GM12873 (cell line): ENCODE results near the gene MRTFA.

Experiments used
- TF ChIP-seq, protein P1 (sequence below): IDR thresholded peaks from 2 replicates; pipeline ENCODE4 v1.5.1; 2012; ENCODE audit warnings: low read depth, mild to moderate bottlenecking, moderate library complexity, low read length, control low read depth; ENCODE audit not compliant: insufficient read depth; ENCODE audit errors: missing control alignments

Gene MRTFA

GRCh38 chr22:40524392-40525249 lies 111.9 kb downstream of the MRTFA start:
- TF ChIP-seq, protein P1, sequence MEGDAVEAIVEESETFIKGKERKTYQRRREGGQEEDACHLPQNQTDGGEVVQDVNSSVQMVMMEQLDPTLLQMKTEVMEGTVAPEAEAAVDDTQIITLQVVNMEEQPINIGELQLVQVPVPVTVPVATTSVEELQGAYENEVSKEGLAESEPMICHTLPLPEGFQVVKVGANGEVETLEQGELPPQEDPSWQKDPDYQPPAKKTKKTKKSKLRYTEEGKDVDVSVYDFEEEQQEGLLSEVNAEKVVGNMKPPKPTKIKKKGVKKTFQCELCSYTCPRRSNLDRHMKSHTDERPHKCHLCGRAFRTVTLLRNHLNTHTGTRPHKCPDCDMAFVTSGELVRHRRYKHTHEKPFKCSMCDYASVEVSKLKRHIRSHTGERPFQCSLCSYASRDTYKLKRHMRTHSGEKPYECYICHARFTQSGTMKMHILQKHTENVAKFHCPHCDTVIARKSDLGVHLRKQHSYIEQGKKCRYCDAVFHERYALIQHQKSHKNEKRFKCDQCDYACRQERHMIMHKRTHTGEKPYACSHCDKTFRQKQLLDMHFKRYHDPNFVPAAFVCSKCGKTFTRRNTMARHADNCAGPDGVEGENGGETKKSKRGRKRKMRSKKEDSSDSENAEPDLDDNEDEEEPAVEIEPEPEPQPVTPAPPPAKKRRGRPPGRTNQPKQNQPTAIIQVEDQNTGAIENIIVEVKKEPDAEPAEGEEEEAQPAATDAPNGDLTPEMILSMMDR = peak; percentile 33

GRCh38 chr22:40522141-40522540 lies 114.4 kb downstream of the MRTFA start:
- TF ChIP-seq, protein P1 = no peak

DNA sequence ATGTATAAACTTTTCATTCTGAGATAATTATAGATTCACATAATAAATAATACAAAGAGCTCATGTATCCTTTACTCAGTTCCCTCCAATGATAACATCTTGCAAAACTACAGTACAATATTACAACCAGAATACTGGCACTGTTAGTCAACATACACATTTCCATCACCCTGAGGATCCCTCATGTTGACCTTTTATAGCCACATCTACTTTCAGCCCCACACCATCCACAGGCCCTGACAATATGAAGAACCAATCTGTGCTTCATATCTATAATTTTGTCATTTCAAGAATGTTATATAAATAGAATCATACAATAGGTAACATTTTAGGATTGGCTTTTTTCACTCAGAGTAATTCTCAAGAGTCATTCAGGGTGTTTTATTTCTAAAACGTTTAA lies 115.5 kb downstream of the MRTFA start:
- TF ChIP-seq, protein P1 = no peak

DNA sequence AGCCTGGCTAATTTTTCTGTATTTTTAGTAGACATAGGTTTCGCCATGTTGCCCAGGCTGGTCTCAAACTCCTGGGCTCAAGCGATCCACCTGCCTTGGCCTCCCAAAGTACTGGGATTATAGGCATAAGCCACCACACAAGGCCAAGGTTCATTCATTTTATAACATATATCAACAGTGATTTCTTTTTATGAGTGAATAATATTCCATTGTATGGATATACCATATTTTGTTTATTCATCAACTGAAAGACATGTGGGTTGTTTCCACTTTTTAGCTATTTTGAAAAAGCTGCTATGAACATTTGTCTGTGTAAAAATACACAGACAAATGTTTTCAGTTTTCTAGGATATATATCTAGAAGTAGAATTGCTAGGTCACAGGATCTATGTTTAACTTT lies 116.0 kb downstream of the MRTFA start:
- TF ChIP-seq, protein P1 = no peak

DNA sequence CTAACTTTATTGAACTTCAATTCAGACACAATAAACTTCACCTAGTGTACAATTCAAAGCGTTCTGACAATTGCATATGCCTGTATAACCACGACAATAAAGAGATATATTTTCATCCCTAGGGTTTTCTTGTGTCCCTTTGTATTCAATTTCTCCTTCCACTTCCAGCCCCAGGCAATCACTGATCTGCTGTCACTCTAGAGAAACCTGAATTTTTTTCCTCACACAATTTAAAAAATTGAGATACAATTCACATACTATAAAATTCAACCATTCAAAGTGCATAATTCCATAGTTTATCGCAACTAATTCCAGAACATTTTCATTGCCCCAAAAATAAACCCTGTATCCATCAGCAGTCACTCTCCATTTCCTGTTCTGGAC lies 116.6 kb downstream of the MRTFA start:
- TF ChIP-seq, protein P1 = no peak

DNA sequence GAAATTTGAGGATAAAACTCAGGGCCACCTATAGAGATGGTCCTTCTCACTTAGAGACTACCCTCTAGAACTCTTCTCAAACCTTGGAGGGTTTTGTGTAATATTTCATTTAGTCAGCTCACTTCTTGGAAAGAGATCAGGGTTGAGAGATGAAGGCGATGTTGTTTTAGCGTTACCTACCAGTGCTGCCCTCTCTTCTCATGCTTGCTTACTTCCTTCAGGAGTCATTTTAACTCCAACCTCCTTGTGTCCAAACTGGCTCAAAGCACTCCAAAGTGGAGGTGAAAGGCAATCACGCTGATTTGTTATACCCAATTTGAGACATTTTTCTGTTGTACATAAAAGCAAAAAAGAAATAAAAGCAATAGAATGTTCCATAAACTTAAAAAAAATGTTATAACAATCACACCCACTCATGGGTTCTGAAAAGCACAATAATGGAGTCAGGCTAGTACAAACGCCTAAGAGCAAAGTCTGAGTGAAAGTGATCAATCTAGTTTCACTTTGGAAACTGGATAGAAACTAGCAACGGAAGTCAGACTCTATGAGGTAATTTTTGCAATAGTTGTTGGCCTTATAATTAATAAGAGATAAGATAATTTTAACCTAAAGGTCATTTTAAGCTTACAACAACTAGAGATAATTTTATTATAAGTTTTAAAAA lies 117.1 kb downstream of the MRTFA start:
- TF ChIP-seq, protein P1 = no peak

- TF ChIP-seq, protein P1 = no peak
Observed at GRCh38 chr22:40518840-40519239, 117.7 kb downstream of the MRTFA start.
